HepG2 (cell line): ENCODE measurements around the gene ACADVL. TPM values are rescaled to one million over a fixed set of nuclear protein-coding genes. Genes with fewer than 3 reads are reported as not detected.

ENCODE experiments used
- CBX5 ChIP-seq: sonication (generic); formaldehyde crosslinking; IDR thresholded peaks from 2 replicates; pipeline ENCODE4 v1.4.0; 2020; ENCODE audit warnings: missing genetic modification reagents, borderline replicate concordance
- GZF1 ChIP-seq: sonication (generic); formaldehyde crosslinking; IDR thresholded peaks from 2 replicates; pipeline ENCODE4 v1.5.1; 2020; ENCODE audit warnings: mild to moderate bottlenecking, missing genetic modification reagents
- NAIF1 ChIP-seq: sonication (generic); formaldehyde crosslinking; IDR thresholded peaks from 2 replicates; pipeline ENCODE4 v1.5.0; 2020; ENCODE audit warnings: mild to moderate bottlenecking, missing genetic modification reagents, borderline replicate concordance
- NR2C2 ChIP-seq: sonication (generic); formaldehyde crosslinking; IDR thresholded peaks from 2 replicates; pipeline ENCODE4 v1.4.0; 2020; ENCODE audit warnings: missing genetic modification reagents, mild to moderate bottlenecking, moderate library complexity, borderline replicate concordance
- POLR2A ChIP-seq, 2 experiments: IDR thresholded peaks; 2 replicates each; pipeline ENCODE4 v1.6.1; 2011; ENCODE audit warnings: low read depth in 2 of 2, low read length in 2 of 2, mild to moderate bottlenecking in 1 of 2, moderate library complexity in 1 of 2; ENCODE audit not compliant: insufficient read depth in 1 of 2
- POLR2AphosphoS2 ChIP-seq: IDR thresholded peaks from 2 replicates; pipeline ENCODE4 v1.6.1; 2011; ENCODE audit warnings: low read depth, low read length, improper control_type of control experiment
- RARG ChIP-seq: sonication (generic); formaldehyde crosslinking; IDR thresholded peaks from 2 replicates; pipeline ENCODE4 v1.4.0; 2020; ENCODE audit warnings: low read depth, mild to moderate bottlenecking, missing genetic modification reagents
- SP140L ChIP-seq: sonication (generic); formaldehyde crosslinking; IDR thresholded peaks from 2 replicates; pipeline ENCODE4 v1.4.0; 2020; ENCODE audit warnings: missing genetic modification reagents, borderline replicate concordance
- TOPORS ChIP-seq: sonication (generic); formaldehyde crosslinking; IDR thresholded peaks from 2 replicates; pipeline ENCODE4 v1.8.0; 2023; ENCODE audit warnings: mild to moderate bottlenecking, missing genetic modification reagents
- ZC3H4 ChIP-seq: sonication (generic); formaldehyde crosslinking; IDR thresholded peaks from 2 replicates; pipeline ENCODE4 v1.4.0; 2020; ENCODE audit warnings: missing genetic modification reagents, borderline replicate concordance
- ZFP41 ChIP-seq: sonication (generic); formaldehyde crosslinking; IDR thresholded peaks from 2 replicates; pipeline ENCODE4 v1.4.0; 2020; ENCODE audit warnings: mild to moderate bottlenecking, missing genetic modification reagents, borderline replicate concordance
- ZKSCAN5 ChIP-seq: sonication (generic); formaldehyde crosslinking; IDR thresholded peaks from 2 replicates; pipeline ENCODE4 v1.5.1; 2020; ENCODE audit warnings: mild to moderate bottlenecking, missing genetic modification reagents
- ZNF780A ChIP-seq: sonication (generic); formaldehyde crosslinking; IDR thresholded peaks from 2 replicates; pipeline ENCODE4 v1.8.0; 2022; ENCODE audit warnings: mild to moderate bottlenecking, missing genetic modification reagents, moderate library complexity
- polyA plus RNA-seq, 8 experiments: library from polyadenylated mRNA; depleted of rRNA in 3 of 8; stranded (reverse) in 7 of 8; unstranded in 1 of 8; fragments of >200 nt; fragmentation: Illumina TruSeq in 4 of 8; extraction: Trizol in 4 of 8; gene quantifications; 2 replicates each; pipeline versions ENCODE4 v1.2.1 to v1.2.3, GENCODE V29; 2011 to 2016; ENCODE audit warnings: low read depth in 4 of 8, missing spikeins in 1 of 8, mixed read lengths in 1 of 8; ENCODE audit not compliant: insufficient read depth in 1 of 8
- total RNA-seq, 5 experiments: library from RNA; depleted of rRNA; stranded (reverse); fragments of >200 nt; fragmentation: Illumina TruSeq; extraction: Trizol; gene quantifications; 2 replicates each; pipeline ENCODE4 v1.2.3, GENCODE V29; 2016; ENCODE audit warnings: low read depth in 1 of 5
- TF ChIP-seq, protein P1 (sequence below): sonication (generic); formaldehyde crosslinking; IDR thresholded peaks from 2 replicates; pipeline ENCODE4 v1.4.0; 2020; ENCODE audit warnings: mild to moderate bottlenecking, missing genetic modification reagents
- TF ChIP-seq, protein P2 (sequence below): sonication (generic); formaldehyde crosslinking; IDR thresholded peaks from 2 replicates; pipeline ENCODE4 v1.4.0; 2020; ENCODE audit warnings: missing genetic modification reagents
- TF ChIP-seq, protein P3 (sequence below): sonication (generic); formaldehyde crosslinking; IDR thresholded peaks from 2 replicates; pipeline ENCODE4 v1.8.0; 2022; ENCODE audit warnings: mild to moderate bottlenecking, missing genetic modification reagents

ACADVL gene
- total and polyA plus RNA-seq, 2 of the 13 experiments (the other 11 are each of a cell fraction or from before 2014, with no cell fraction given) = 219 to 412 TPM

- TF ChIP-seq POLR2A (IDR thresholded peaks at IDR 0.05; ENCODE audit: insufficient read depth in 1 of 2, low read depth in 2 of 2, low read length in 2 of 2) (peak; percentile 13 to 38; a peak in 1 of 4 replicates), NR2C2 (0 out of 2 replicates have a peak, but pooled peaks have one; percentile 16), ZKSCAN5 (CRISPR knock-in tag) (no peak), NAIF1 (CRISPR knock-in tag) (peak; percentile 74; the same call in 1 of the 2 replicates), TOPORS (CRISPR knock-in tag) (no peak), ZFP41 (CRISPR knock-in tag) (0 out of 2 replicates have a peak, but pooled peaks have one; percentile 30), SP140L (CRISPR knock-in tag) (no peak), RARG (CRISPR knock-in tag) (no peak), POLR2AphosphoS2 (no peak), ZNF780A (no peak), ZC3H4 (CRISPR knock-in tag) (no peak), CBX5 (CRISPR knock-in tag) (no peak), GZF1 (CRISPR knock-in tag) (no peak)
- TF ChIP-seq, protein P1, sequence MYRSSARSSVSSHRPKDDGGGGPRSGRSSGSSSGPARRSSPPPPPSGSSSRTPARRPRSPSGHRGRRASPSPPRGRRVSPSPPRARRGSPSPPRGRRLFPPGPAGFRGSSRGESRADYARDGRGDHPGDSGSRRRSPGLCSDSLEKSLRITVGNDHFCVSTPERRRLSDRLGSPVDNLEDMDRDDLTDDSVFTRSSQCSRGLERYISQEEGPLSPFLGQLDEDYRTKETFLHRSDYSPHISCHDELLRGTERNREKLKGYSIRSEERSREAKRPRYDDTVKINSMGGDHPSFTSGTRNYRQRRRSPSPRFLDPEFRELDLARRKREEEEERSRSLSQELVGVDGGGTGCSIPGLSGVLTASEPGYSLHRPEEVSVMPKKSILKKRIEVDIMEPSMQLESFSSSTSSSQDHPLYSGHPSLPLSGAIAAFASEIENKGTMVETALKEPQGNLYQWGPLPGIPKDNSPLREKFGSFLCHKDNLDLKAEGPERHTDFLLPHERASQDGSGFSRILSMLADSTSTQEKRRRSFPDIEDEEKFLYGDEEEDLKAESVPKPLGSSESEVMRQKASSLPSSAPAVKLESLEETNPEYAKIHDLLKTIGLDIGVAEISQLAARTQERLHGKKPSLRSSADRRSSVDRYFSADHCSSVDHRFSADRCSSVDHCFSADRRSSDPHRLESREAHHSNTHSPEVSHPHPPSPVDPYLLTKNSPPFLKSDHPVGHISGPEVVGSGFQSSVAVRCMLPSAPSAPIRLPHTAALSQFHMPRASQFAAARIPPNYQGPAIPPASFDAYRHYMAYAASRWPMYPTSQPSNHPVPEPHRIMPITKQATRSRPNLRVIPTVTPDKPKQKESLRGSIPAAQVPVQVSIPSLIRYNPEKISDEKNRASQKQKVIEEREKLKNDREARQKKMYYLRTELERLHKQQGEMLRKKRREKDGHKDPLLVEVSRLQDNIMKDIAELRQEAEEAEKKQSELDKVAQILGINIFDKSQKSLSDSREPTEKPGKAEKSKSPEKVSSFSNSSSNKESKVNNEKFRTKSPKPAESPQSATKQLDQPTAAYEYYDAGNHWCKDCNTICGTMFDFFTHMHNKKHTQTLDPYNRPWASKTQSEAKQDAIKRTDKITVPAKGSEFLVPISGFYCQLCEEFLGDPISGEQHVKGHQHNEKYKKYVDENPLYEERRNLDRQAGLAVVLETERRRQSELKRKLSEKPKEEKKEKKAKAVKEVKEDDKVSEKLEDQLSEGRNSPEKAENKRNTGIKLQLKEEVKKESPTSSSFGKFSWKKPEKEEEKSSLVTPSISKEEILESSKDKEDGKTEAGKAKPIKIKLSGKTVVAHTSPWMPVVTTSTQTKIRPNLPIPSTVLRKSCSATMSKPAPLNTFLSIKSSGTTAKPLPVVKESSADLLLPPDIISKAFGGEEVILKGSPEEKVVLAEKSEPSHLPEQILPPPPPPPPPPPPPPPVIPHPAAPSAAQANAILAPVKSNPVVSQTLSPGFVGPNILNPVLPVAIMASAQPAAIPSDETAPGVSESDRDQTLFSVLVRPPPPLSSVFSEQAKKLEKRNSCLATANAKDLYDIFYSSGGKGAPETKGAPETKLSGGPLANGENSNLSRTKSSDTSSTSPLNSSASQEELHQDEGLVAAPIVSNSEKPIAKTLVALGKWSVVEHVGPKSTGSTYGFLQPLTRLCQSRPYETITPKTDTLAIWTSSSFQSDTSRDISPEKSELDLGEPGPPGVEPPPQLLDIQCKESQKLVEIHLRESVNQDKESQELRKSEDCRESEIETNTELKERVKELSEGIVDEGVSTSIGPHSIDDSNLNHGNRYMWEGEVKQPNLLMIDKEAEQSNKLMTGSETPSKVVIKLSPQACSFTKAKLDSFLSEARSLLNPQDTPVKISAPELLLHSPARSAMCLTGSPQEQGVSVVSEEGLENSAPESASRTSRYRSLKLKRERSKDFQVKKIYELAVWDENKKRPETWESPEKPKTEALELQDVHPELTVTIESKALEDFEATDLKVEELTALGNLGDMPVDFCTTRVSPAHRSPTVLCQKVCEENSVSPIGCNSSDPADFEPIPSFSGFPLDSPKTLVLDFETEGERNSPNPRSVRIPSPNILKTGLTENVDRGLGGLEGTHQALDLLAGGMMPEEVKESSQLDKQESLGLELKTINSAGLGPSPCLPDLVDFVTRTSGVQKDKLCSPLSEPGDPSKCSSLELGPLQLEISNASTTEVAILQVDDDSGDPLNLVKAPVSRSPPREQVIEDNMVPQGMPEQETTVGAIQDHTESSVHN (CRISPR knock-in tag) = peak; percentile 31; the same call in 1 of the 2 replicates
- TF ChIP-seq, protein P2, sequence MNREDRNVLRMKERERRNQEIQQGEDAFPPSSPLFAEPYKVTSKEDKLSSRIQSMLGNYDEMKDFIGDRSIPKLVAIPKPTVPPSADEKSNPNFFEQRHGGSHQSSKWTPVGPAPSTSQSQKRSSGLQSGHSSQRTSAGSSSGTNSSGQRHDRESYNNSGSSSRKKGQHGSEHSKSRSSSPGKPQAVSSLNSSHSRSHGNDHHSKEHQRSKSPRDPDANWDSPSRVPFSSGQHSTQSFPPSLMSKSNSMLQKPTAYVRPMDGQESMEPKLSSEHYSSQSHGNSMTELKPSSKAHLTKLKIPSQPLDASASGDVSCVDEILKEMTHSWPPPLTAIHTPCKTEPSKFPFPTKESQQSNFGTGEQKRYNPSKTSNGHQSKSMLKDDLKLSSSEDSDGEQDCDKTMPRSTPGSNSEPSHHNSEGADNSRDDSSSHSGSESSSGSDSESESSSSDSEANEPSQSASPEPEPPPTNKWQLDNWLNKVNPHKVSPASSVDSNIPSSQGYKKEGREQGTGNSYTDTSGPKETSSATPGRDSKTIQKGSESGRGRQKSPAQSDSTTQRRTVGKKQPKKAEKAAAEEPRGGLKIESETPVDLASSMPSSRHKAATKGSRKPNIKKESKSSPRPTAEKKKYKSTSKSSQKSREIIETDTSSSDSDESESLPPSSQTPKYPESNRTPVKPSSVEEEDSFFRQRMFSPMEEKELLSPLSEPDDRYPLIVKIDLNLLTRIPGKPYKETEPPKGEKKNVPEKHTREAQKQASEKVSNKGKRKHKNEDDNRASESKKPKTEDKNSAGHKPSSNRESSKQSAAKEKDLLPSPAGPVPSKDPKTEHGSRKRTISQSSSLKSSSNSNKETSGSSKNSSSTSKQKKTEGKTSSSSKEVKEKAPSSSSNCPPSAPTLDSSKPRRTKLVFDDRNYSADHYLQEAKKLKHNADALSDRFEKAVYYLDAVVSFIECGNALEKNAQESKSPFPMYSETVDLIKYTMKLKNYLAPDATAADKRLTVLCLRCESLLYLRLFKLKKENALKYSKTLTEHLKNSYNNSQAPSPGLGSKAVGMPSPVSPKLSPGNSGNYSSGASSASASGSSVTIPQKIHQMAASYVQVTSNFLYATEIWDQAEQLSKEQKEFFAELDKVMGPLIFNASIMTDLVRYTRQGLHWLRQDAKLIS (CRISPR knock-in tag) = no peak
- TF ChIP-seq, protein P3, sequence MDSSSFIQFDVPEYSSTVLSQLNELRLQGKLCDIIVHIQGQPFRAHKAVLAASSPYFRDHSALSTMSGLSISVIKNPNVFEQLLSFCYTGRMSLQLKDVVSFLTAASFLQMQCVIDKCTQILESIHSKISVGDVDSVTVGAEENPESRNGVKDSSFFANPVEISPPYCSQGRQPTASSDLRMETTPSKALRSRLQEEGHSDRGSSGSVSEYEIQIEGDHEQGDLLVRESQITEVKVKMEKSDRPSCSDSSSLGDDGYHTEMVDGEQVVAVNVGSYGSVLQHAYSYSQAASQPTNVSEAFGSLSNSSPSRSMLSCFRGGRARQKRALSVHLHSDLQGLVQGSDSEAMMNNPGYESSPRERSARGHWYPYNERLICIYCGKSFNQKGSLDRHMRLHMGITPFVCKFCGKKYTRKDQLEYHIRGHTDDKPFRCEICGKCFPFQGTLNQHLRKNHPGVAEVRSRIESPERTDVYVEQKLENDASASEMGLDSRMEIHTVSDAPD (CRISPR knock-in tag) = no peak
Measured at GRCh38 chr17:7177191-7177953, 42.4 kb upstream of the ACADVL start (continued).
